ENCODE measurements around the gene LIPC. TPM values are rescaled to one million over a fixed set of nuclear protein-coding genes. Genes with fewer than 3 reads are reported as not detected.
A peak's percentile ranks its signal among the peaks of the same experiment; 100 is the strongest.

Gene LIPC
- total and polyA plus RNA-seq, 2 donors (not counting 1 experiment from before 2014, with no cell fraction given) = 0.82 to 4.0 TPM

GRCh38 chr15:58521293-58521991, 89.7 kb downstream of the LIPC start:
- Histone ChIP-seq H3K9ac (ENCODE audit: insufficient read depth, low read length) (no peak overlapping the region), H3K4me3 (replicated peaks in 1 of 4; ENCODE audit: control extremely low read depth in 1 of 4, insufficient read depth in 1 of 4, low read depth in 3 of 4, low read length in 4 of 4) (no peak overlapping the region), H4K20me1 (ENCODE audit: control insufficient read depth, extremely low read depth, insufficient read depth, low read length) (no peaks in the 10 kb centered on the region), H3K9me3 (ENCODE audit: control insufficient read depth, insufficient read depth, low read depth, low read length) (no peaks in the 10 kb centered on the region), H3K4me2 (ENCODE audit: extremely low read depth, insufficient read depth, low read length) (no peak overlapping the region), H2AFZ (ENCODE audit: low read length) (peak overlapping the region; percentile 4), H3K36me3 (ENCODE audit: control insufficient read depth, insufficient read depth, low read length) (no peaks in the 10 kb centered on the region), H3K27me3 (ENCODE audit: control insufficient read depth, insufficient read depth, low read length) (no peaks in the 10 kb centered on the region), H3K27ac (ENCODE audit: insufficient read depth, low read length) (no peak overlapping the region), H3K4me1 (ENCODE audit: control insufficient read depth, extremely low read depth, insufficient read depth, low read length) (peaks cover 3% of the 10 kb centered on the region), H3K79me2 (ENCODE audit: control insufficient read depth, insufficient read depth, low read length) (no peaks in the 10 kb centered on the region)
- peak; percentile 51 to 82 for DNase-seq (ENCODE audit: low read depth in 2 of 2)
- TF ChIP-seq CTCF (conservative IDR thresholded peaks at IDR 0.05 in 1 of 2, IDR thresholded peaks at IDR 0.05 in 1 of 2; ENCODE audit: low read depth in 1 of 2, low read length in 2 of 2) = no peak

GRCh38 chr15:58522391-58522790, 90.6 kb downstream of the LIPC start:
- no peak for DNase-seq (ENCODE audit: low read depth in 2 of 2)
- no peaks in the 10 kb centered on the region for H3K27me3 ChIP-seq (ENCODE audit: control insufficient read depth, insufficient read depth, low read length)
- no peaks in the 10 kb centered on the region for H4K20me1 ChIP-seq (ENCODE audit: control insufficient read depth, extremely low read depth, insufficient read depth, low read length)
- no peak overlapping the region for H3K27ac ChIP-seq (ENCODE audit: insufficient read depth, low read length)
- no peak overlapping the region for H3K4me2 ChIP-seq (ENCODE audit: extremely low read depth, insufficient read depth, low read length)
- no peak overlapping the region for H3K4me3 ChIP-seq (replicated peaks in 1 of 4; ENCODE audit: control extremely low read depth in 1 of 4, insufficient read depth in 1 of 4, low read depth in 3 of 4, low read length in 4 of 4)
- no peak for TF ChIP-seq CTCF (conservative IDR thresholded peaks at IDR 0.05 in 1 of 2, IDR thresholded peaks at IDR 0.05 in 1 of 2; ENCODE audit: low read depth in 1 of 2, low read length in 2 of 2)
- no peak for TF ChIP-seq EZH2 (IDR thresholded peaks at IDR 0.05; ENCODE audit: low read length, missing control alignments)
- no peaks in the 10 kb centered on the region for H3K79me2 ChIP-seq (ENCODE audit: control insufficient read depth, insufficient read depth, low read length)
- H3K4me1 ChIP-seq (ENCODE audit: control insufficient read depth, extremely low read depth, insufficient read depth, low read length) = peaks cover 3% of the 10 kb centered on the region
- H3K36me3 ChIP-seq (ENCODE audit: control insufficient read depth, insufficient read depth, low read length) = no peaks in the 10 kb centered on the region
- no peak overlapping the region for H3K9ac ChIP-seq (ENCODE audit: insufficient read depth, low read length)
- no peak overlapping the region for H2AFZ ChIP-seq (ENCODE audit: low read length)
- no peaks in the 10 kb centered on the region for H3K9me3 ChIP-seq (ENCODE audit: control insufficient read depth, insufficient read depth, low read depth, low read length)

GRCh38 chr15:58522865-58523264, 91.1 kb downstream of the LIPC start:
- Histone ChIP-seq H3K36me3 (ENCODE audit: control insufficient read depth, insufficient read depth, low read length) (no peaks in the 10 kb centered on the region), H2AFZ (ENCODE audit: low read length) (no peak overlapping the region), H3K9ac (ENCODE audit: insufficient read depth, low read length) (no peak overlapping the region), H3K79me2 (ENCODE audit: control insufficient read depth, insufficient read depth, low read length) (no peaks in the 10 kb centered on the region), H4K20me1 (ENCODE audit: control insufficient read depth, extremely low read depth, insufficient read depth, low read length) (no peaks in the 10 kb centered on the region), H3K4me2 (ENCODE audit: extremely low read depth, insufficient read depth, low read length) (no peak overlapping the region), H3K27me3 (ENCODE audit: control insufficient read depth, insufficient read depth, low read length) (no peaks in the 10 kb centered on the region), H3K27ac (ENCODE audit: insufficient read depth, low read length) (no peak overlapping the region), H3K4me1 (ENCODE audit: control insufficient read depth, extremely low read depth, insufficient read depth, low read length) (peaks cover 3% of the 10 kb centered on the region), H3K4me3 (replicated peaks in 1 of 4; ENCODE audit: control extremely low read depth in 1 of 4, insufficient read depth in 1 of 4, low read depth in 3 of 4, low read length in 4 of 4) (no peak overlapping the region), H3K9me3 (ENCODE audit: control insufficient read depth, insufficient read depth, low read depth, low read length) (no peaks in the 10 kb centered on the region)
- TF ChIP-seq CTCF (conservative IDR thresholded peaks at IDR 0.05 in 1 of 2, IDR thresholded peaks at IDR 0.05 in 1 of 2; ENCODE audit: low read depth in 1 of 2, low read length in 2 of 2) (no peak), EZH2 (IDR thresholded peaks at IDR 0.05; ENCODE audit: low read length, missing control alignments) (no peak)
- no peak for DNase-seq (ENCODE audit: low read depth in 2 of 2)
